NCI-H2107 treated with DMSO at 0.1 percent for 48 hours (cell line): ENCODE measurements around the gene SNUPN.
A peak's percentile ranks its signal among the peaks of the same experiment; 100 is the strongest.

ENCODE experiments used
- DNase-seq: peaks from one replicate; lab custom pipeline; 2025; ENCODE audit not compliant: unreplicated experiment; lab: John Stamatoyannopoulos, UW

The SNUPN gene

DNA sequence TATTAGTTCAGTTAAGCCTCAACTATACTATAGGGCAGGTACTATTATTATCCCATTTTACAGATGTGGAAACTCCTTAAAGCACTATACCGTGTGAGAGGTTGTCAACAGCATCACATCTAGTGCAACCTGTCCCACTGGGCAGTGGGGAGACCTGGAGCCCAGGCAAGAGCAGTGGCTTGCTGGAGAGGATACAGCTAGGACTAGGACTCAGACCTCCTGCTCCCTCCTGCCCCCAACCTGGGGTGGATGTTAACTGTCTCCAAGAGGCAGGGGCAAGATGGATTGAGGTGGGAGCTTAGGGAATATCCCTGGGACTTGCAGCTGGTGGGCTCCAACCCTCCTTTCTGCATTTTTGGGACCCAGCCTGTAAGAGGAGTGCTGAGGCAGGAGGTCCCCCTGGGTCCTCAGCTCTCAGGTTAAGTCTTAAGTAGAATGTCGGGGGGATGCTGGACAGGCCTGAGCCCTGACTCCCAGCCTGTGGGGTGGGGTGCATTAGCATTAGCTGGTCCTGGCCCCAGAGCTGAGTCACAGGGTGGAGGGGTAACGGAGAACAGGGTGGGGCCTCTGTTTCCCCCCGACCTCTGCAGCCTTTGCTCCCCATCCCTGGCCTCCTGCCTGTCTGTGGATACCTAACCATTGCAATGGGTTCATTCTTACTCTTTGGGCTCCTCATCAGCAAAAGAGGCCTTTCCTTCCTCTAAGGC lies 28.8 kb upstream of the SNUPN start:
- no peak for DNase-seq

DNA sequence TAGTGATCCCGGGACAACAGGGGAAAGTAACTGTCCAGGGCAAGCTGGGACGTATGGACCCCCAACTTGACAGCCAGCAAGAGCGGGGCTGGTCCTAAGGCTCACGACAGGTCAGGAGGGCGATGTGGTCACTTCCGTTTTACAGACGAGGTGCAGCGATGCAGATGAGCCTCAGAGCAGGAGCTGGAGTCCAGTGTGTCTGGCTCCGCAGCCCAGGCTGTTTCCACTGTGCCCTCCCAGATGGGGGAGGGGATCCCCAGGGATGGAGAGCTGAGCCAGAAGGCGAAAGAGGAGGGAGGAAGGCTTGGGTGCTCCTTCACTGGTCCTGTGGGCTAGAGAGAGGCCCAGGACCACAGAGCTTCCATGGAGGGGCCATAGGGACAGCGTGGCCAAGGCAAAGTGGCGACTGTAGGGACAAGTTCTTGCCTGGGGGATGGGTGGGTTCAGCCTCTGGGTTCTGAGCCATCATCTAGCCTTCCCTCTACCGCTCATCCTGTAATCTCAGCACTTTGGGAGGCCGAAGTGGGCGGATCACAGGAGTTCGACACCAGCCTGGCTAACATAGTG lies 27.9 kb upstream of the SNUPN start:
- no peak for DNase-seq

DNA sequence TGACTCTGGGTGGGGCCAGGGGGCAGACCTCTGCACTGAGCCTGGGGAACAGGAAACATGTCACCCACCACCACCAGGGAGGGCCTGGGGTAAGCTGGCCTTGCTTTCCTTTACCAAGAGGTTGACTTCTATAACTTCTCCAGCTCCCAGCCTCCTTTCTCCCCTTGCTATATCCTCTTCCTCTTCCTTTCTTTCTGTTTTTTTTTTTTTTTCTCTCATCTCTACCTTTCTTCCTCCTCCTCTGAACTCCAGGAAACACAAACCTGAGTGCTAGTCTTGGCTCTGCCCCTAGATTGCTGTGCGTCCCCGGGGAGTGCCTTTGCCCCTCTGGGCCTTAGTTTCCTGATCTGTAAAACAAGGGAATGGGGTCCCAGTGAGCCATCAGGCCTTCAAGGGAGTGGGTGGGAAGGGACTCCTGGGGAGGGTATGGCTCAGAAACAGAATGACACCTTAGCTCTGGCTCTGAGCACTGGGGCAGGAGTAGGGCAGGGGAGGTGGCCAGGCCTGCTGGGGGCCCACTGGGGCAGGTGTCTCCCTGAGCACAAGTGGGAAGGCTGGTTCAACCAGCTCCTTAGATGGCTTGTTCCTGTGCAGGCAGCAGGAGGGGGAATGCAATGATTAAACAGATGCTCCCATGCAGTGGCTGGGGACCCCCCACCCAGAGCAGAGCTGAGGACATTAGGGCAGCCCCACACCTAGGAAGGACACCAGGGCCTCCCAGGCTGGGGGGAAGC lies 26.5 kb upstream of the SNUPN start:
- no peak for DNase-seq

DNA sequence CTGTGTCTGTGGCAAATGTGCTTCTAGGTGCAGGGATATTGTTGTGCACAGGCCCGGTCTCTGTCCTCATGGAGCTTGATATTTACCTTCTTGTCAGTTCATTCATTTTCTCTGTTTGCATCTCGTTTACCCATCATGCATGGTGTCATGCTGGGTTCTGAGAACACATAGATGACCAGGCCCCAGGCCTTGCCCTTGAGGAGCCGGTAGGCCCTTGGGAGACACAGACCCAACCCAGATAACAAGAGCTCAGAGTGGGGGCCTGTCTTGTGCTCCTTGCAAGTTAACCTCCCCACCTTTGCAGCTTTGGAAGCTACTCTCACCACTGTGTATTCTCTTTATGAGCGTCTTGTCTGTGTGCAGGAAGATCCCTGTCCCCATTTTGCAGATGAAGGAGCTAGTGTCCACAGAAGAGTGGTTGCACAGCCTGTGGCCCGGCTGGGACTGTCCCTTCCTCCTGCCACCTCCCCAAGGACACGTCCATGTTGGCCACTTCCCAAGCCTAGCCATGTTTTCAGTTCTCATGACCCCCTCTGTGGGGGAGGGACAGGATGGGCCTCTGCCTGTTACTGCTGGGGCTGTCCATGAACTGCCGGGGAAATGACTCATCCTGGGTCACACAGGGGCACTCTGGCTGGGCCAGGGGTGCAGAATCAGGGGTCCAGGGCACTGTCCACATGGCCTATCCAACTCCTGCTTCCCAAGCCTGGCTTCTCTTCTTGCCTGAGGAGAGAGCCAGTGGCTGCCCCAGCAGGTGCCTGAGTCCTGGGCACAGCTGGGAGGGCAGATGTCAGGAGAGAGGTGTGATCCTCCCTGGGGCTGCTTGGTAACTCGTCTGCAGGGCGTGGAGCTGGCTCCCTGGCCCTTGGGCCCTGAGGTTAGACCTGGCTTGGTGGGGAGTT lies 25.6 kb upstream of the SNUPN start:
- no peak for DNase-seq

DNA sequence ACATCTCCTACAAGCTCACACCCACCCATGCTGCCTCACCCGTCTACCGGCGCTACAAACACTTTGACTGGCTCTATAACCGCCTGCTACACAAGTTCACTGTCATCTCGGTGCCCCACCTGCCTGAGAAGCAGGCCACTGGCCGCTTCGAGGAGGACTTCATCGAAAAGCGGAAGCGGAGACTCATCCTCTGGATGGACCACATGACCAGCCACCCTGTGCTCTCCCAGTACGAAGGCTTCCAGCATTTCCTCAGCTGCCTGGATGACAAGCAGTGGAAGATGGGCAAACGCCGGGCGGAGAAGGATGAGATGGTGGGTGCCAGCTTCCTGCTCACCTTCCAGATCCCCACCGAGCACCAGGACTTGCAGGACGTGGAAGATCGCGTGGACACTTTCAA lies 24.3 kb upstream of the SNUPN start:
- no peak for DNase-seq

DNA sequence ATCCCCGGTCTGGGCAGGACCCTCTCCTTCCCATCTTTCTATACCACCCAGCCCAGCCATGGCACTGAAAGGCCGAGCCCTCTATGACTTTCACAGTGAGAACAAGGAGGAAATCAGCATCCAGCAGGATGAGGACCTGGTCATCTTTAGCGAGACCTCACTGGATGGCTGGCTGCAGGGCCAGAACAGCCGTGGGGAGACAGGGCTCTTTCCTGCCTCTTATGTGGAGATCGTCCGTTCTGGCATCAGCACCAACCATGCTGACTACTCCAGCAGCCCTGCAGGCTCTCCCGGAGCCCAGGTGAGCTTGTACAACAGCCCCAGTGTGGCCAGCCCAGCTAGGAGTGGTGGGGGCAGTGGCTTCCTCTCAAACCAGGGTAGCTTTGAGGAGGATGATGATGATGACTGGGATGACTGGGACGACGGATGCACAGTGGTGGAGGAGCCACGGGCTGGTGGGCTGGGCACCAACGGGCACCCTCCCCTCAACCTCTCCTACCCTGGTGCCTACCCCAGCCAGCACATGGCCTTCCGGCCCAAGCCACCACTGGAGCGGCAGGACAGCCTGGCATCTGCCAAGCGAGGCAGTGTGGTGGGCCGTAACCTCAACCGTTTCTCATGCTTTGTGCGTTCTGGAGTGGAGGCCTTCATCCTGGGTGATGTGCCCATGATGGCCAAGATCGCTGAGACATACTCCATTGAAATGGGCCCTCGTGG lies 23.7 kb upstream of the SNUPN start:
- no peak for DNase-seq

DNA sequence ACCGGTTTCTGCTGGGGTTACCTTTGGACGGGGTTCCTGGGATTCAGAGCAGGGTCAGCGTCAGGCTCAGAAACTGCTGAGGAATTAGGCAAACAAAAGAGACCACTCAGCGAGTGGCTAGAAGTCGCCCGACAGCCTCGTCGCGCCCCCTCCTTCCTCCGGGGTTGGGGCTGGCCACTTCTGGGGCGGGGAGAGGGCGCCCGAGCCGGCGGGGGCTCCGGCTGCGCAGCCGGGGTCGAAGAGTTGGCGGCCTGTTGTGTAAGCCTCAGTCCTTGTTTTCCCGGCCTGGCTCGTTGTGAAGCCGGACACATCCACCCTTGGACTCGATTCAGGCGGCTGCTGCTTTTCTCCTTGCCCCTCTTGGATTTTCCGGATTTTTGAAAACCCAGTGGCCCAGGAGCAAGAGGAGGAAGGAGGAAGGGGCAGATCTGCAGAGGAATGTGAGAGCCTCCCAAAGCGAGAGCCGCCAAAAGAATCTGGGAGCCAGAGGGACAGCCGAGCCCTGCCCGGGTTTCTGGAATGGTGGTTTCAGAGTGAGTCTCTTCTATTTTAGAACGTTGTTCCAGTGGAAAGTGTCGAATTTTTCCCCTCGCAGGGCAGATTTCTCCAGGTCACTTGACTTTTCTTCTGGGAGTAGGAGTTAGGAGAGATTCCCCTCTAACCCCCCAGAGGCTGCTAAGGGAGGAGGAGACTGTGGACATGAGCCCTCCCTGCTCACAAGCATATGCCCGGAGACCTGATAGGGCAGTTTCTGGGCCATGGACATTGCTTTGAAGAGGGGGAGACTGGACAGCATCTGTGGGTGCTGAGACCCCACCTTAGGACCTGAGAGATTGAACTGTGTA lies 22.9 kb upstream of the SNUPN start:
- no peak for DNase-seq

DNA sequence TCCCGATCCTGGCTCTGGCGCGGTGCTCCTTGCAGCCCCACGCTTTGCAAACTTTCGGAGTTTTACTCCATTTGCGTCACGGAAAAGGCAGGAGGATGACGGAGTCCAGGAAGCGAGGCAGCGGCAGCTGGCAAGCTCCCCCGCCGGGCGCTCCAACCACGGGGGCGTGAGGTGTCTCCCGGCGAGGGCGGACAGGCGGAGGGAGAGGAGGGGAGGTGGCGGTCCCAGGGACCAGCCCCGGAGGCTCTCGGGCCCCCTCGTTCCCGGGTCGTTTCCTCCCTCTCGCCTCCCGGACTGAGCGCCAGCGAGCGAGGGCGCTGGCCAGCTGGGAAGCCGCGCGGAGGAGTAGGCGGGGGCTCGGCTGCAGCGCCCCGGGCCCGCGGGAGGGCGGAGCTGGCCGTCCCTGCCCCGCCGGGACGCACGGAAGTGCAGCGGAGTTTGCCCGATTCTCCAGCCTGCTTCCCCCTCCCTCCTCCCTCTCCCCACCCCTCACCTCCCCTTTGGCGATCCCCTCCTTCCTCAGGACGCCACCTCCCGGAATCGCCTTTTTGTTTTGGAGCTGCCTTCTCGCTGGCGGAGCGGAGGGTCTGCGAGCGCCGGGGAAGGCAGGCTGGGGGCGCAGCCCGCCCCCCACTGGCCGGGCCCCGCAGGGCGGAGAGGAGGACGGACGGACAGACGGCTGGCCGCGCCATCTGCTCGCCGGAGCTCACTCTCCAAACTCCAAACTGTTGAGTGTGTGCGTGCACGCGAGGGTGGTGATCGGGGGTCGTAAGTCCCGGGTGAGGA lies 22.0 kb upstream of the SNUPN start, which contains the start of gene SNX33:
SNX33 (plus strand) TSS at position 543 of the 786 bp plus-strand sequence. CDS start 1,191 bp downstream, outside the sequence.
- no peak for DNase-seq

DNA sequence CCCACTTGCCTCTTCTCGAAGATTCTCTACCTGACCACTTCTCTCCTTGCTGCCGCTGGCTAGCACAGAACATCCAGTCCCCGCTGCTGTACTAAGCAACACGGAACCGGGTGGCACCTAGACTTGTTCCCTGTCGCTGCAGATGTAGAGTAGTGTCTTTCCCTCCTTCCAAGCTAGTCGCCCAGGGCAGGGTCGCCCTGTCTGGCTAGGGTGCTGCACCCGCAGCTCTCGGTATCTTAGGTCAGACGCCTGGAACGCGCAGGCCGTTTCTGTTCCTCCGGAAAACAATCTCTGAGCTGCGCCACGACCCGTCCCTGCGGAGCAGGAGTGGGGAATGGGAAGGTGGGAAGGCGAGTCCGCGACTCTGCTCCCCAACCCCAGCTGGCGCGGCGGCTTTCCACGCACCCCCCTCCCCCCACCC lies 21.4 kb upstream of the SNUPN start:
- no peak for DNase-seq

DNA sequence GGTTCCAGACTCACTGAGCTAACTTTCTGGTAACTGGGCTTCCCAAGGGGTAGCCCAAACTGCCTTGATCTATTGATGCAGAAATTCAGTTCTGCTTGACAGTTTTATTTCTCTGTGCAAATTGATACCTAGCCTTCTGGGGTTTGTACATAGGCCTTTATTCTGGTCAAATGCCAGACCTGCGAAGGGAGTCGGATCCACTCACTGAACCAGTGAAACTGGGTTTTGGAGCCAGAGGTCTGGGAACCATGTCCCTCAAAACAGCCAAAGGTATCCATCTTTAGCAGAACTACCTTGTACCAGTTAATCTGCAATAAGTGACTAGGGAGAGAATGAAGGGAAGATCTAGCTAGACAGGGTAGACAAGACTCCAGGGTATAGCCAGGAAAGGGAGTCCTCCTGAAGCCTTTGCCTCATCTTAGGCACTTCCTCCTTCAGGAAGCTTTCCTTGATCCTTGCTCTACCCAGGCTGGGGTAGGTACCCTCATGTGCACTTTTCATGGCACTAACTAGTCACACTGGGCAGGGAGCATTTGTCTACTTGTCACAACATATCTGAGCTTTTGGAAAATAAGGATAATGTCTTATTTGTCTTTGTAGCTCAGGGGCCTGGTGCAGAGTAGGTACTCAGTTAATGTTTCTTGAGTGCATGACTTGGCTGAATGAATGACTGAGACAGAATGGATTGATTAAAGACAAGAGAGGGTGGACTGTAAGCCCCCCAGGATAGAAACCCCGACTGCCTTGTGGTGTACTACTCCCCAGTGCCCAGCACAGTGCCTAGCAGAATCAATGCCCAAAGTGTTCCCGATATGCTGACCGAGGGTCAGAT lies 20.8 kb upstream of the SNUPN start:
- no peak for DNase-seq

DNA sequence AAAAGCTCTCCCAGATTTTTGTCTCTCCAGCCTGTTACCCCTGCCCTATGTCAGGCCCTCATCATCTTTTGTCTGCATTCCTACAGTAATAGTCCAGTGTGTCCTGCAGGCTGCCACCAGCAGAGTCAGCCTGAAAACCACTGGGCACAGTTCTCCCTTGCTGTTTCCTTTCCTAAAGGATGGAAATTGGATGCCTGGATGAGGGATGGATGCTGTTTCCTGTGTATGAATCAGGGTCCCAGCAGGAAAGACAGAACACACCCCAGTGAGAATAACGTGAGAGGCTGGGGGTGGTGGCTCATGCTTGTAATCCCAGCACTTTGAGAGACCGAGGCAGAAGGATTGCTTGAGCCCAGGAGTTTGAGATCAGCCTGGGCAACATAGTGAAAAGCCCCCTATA lies 18.9 kb upstream of the SNUPN start:
- DNase-seq, result no peak

DNA sequence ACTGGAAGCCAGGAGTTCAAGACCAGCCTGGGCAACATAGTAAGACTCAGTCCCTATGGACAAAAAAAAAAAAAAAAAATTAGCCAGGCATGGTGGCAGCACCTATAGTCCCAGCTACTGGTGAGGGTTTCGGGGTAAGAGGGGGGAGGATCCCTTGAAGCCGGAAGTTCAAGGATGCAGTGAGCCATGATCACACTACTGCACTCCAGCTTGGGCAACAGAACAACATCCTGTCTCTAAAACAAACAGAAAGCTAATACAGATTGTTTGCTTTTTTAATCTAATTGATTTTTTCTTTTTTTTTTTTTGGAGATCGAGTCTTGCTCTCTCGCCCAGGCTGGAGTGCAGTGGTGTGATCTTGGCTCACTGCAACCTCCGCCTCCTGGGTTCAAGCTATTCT lies 16.1 kb upstream of the SNUPN start:
- no peak for DNase-seq

DNA sequence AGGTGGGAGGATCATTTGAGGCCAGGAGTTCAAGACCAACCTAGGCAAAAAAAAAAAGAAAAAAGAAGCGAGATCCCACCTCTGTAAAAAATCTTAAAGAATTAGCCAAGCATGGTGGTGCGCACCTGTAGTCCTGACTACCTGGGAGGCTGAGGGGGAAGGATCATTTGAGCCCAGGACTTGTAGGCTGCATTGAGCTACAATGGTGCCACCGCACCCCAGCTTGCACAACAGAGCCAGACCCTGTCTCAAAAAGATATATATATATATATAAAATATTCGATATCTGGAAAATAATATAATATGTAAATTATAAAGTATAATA lies 15.6 kb upstream of the SNUPN start:
- DNase-seq, result no peak

DNA sequence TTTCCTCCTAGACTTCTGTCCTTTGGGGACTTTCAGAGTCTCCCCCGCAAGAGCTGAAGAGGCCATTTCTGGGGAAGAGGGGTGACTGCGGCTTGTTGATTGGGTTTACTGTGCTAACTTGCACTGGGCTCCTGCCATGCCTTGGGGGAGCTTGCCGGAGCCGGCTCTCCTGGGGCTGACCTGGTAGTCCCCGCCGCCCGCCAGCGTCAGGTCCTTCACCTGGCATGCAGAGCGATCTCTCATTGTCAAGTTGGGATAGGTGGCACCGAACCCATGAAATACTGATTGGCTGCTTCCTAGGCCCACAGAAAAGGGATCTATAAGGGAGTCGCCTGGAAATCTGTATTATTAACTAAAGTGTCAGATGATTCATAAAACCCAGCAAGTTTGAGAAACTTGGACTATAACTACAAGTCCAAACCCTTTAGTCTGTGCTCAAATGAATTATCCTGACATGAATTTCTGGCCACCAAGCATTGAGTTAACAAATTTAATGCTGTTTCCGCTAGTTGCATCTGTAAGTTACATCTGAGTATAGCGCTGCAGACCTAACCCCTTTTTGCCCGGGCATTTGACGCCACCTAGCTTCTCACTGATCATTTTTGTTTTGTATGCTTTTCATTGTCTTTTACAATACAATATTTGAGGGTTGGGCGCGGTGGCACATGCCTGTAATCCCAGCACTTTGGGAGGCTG lies 15.1 kb upstream of the SNUPN start:
- DNase-seq, result peak; percentile 50

DNA sequence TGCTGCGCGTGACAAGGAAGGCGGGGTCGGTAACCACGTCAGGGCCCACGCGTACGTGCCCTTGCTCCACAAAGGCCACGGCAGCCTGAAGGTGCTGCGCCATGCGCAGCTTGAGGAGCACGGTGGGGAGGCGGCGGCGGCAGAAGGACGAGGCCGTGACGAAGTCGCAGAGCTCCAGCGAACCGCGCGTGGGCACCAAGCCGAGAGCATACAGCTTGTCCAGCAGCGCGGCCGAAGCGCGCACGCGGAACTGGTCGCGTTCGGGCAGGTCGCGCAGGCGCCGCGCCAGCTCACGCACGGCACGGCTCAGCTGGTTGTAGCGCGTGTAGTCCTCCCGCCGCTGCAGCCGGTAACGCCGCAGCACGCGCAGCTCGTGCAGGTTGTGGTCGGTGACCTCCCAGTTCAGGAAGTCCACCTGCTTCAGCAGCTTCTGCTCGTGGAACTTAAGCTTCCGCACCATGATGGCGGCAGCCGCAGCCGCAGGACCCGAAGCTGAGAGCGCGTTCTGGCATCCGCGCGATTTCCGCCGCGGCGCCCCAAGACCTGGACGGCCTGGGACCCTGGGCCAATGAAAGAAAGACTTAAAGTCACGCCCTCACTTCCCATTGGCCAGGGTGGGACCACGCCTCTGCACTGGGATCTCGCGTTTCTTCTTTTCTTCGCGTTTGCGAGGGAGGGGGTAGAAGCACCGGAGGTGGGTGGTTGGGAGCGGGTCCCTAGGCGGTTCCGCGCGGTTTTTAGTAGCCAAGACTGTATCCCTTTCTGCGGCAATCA lies 14.4 kb upstream of the SNUPN start, which contains the start of gene IMP3:
IMP3 (minus strand) TSS at position 516 of the 774 bp plus-strand sequence; CDS start at position 460, 56 bp downstream.
- peak; percentile 81 for DNase-seq

DNA sequence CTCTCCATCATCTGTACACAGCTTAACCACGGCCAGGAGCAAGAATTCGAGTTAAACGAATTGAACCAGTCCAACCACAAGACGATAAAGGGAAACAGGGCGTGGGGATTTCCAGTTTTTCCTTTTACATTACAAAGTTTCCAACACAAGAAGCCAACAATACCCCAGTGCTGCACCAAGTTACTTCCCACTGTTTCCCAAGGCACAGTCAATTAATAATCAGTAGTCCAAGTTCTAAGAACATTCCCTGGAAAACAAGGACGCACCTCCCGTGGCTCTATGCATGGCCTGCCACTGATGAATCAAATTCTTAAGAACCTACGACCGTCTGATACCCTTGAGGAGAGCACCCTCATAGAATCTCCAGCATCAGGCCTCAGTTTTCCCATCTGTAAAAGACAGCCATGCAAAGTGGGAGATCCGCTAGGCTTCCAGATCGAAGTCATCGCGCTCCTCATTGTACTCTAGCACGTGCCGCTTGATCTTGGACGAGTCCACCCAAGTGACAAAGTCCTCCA lies 13.7 kb upstream of the SNUPN start:
- DNase-seq, result no peak
